HepG2 (cell line): ENCODE measurements around the gene COASY. TPM values are rescaled to one million over a fixed set of nuclear protein-coding genes. Genes with fewer than 3 reads are reported as not detected.
A peak's percentile ranks its signal among the peaks of the same experiment; 100 is the strongest.

Experiments used
- ARHGAP35 ChIP-seq: sonication (generic); formaldehyde crosslinking; IDR thresholded peaks from 2 replicates; pipeline ENCODE4 v1.9.0; 2022; ENCODE audit warnings: mild to moderate bottlenecking, inconsistent platforms, moderate library complexity, missing genetic modification reagents, borderline replicate concordance
- DZIP1 ChIP-seq: sonication (generic); formaldehyde crosslinking; IDR thresholded peaks from 2 replicates; pipeline ENCODE4 v1.5.0; 2020; ENCODE audit warnings: mild to moderate bottlenecking, missing genetic modification reagents
- MYC ChIP-seq: sonication (generic); formaldehyde crosslinking; IDR thresholded peaks from 2 replicates; pipeline ENCODE4 v1.9.0; 2021; ENCODE audit warnings: missing genetic modification reagents, borderline replicate concordance
- RARA ChIP-seq: IDR thresholded peaks from 2 replicates; pipeline ENCODE4 v1.6.1; 2016; ENCODE audit warnings: missing genetic modification reagents, missing compliant biosample characterization
- SAFB2 ChIP-seq: sonication (generic); formaldehyde crosslinking; IDR thresholded peaks from 2 replicates; pipeline ENCODE4 v1.5.1; 2020; ENCODE audit warnings: missing genetic modification reagents, low read depth, mild to moderate bottlenecking, borderline replicate concordance
- SMC3 ChIP-seq: IDR thresholded peaks from 2 replicates; pipeline ENCODE4 v1.6.1; 2011; ENCODE audit warnings: low read length, improper control_type of control experiment
- STAT5B ChIP-seq: sonication (generic); formaldehyde crosslinking; IDR thresholded peaks from 2 replicates; pipeline ENCODE4 v1.4.0; 2020; ENCODE audit warnings: missing genetic modification reagents
- TAF15 ChIP-seq: fragments of 200-400 bp; formaldehyde crosslinking; IDR thresholded peaks from one replicate; pipeline ENCODE4 v1.6.1; 2018; ENCODE audit warnings: mild to moderate bottlenecking, low read depth, low read length; ENCODE audit not compliant: poor library complexity, severe bottlenecking
- TCF7L2 ChIP-seq: IDR thresholded peaks from 2 replicates; pipeline ENCODE4 v1.6.1; 2011; ENCODE audit warnings: mild to moderate bottlenecking, low read depth, low read length, moderate library complexity
- ZBTB40 ChIP-seq, 2 experiments: fragments of 450-650 bp in 1 of 2; sonication (generic) in 1 of 2; formaldehyde crosslinking in 1 of 2; IDR thresholded peaks; 2 replicates each; pipeline versions ENCODE4 v1.6.1 to v1.8.0; 2016 to 2022; ENCODE audit warnings: antibody characterized with exemption in 1 of 2, mild to moderate bottlenecking in 1 of 2, missing genetic modification reagents in 1 of 2
- ZNF256 ChIP-seq: sonication (generic); formaldehyde crosslinking; conservative IDR thresholded peaks from 2 replicates; pipeline ENCODE4 v1.4.0; 2020; ENCODE audit warnings: missing genetic modification reagents
- ZNF382 ChIP-seq: sonication (generic); formaldehyde crosslinking; IDR thresholded peaks from 2 replicates; pipeline ENCODE4 v1.5.0; 2020; ENCODE audit warnings: missing genetic modification reagents, mild to moderate bottlenecking, borderline replicate concordance
- ZNF660 ChIP-seq: sonication (generic); formaldehyde crosslinking; IDR thresholded peaks from 2 replicates; pipeline ENCODE4 v1.5.1; 2020; ENCODE audit warnings: mild to moderate bottlenecking, low read depth, missing genetic modification reagents, borderline replicate concordance
- ZNF768 ChIP-seq: sonication (generic); formaldehyde crosslinking; IDR thresholded peaks from 2 replicates; pipeline ENCODE4 v1.4.0; 2020; ENCODE audit warnings: missing genetic modification reagents
- ZSCAN5A ChIP-seq: sonication (generic); formaldehyde crosslinking; IDR thresholded peaks from 2 replicates; pipeline ENCODE4 v1.8.0; 2022; ENCODE audit warnings: mild to moderate bottlenecking, missing genetic modification reagents, borderline replicate concordance
- polyA plus RNA-seq, 8 experiments: library from polyadenylated mRNA; depleted of rRNA in 3 of 8; stranded (reverse) in 7 of 8; unstranded in 1 of 8; fragments of >200 nt; fragmentation: Illumina TruSeq in 4 of 8; extraction: Trizol in 4 of 8; gene quantifications; 2 replicates each; pipeline versions ENCODE4 v1.2.1 to v1.2.3, GENCODE V29; 2011 to 2016; ENCODE audit warnings: low read depth in 4 of 8, missing spikeins in 1 of 8, mixed read lengths in 1 of 8; ENCODE audit not compliant: insufficient read depth in 1 of 8
- total RNA-seq, 5 experiments: library from RNA; depleted of rRNA; stranded (reverse); fragments of >200 nt; fragmentation: Illumina TruSeq; extraction: Trizol; gene quantifications; 2 replicates each; pipeline ENCODE4 v1.2.3, GENCODE V29; 2016; ENCODE audit warnings: low read depth in 1 of 5

COASY gene
- total and polyA plus RNA-seq, 2 of the 13 experiments (the other 11 are each of a cell fraction or from before 2014, with no cell fraction given), result 90.7 to 125 TPM

GRCh38 chr17:42562388-42563142 is 617 bp downstream of the COASY start (continued):
- TF ChIP-seq ZBTB40 (IDR thresholded peaks at IDR 0.05), result no peak
- peak; percentile 41; the same call in 1 of the 2 replicates for TF ChIP-seq ZBTB40 (CRISPR knock-in tag; IDR thresholded peaks at IDR 0.05)
- no peak for TF ChIP-seq TCF7L2
- no peak for TF ChIP-seq ZNF660 (CRISPR knock-in tag)
- TF ChIP-seq ZNF256 (CRISPR knock-in tag), result no peak
- no peak for TF ChIP-seq ZNF382 (CRISPR knock-in tag)
- TF ChIP-seq ARHGAP35 (CRISPR knock-in tag), result no peak
- no peak for TF ChIP-seq SMC3
- no peak for TF ChIP-seq TAF15
- no peak for TF ChIP-seq STAT5B
- TF ChIP-seq DZIP1, result no peak
- TF ChIP-seq ZSCAN5A (CRISPR knock-in tag), result no peak
- no peak for TF ChIP-seq RARA (CRISPR knock-in tag)
- TF ChIP-seq MYC (CRISPR knock-in tag), result no peak; the same call in 1 of the 2 replicates
- no peak for TF ChIP-seq ZNF768 (CRISPR knock-in tag)
- peak; percentile 22; the same call in 1 of the 2 replicates for TF ChIP-seq SAFB2
